ENCODE results near the gene ZNF615. TPM values are rescaled to one million over a fixed set of nuclear protein-coding genes. Genes with fewer than 3 reads are reported as not detected.

Gene ZNF615
- total RNA-seq, 1 experiment from 2014 or later = 1.6 TPM

DNA sequence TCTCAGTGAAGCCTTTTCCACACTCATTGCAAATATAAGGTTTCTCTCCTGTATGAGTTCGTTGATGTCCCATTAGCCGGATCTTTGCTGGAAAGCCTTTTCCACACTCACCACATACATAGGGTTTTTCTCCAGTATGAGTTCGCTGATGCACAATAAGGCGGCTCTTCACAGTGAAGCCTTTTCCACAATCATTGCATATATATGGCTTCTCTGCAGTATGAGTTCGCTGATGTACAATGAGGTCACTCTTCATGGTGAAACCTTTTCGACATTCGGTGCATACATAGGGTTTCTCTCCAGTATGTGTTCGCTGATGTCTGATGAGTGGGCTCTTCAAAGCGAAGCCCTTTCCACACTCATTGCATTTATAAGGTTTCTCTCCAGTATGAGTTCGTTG lies 14.6 kb downstream of the ZNF615 start:
- Histone ChIP-seq H3K4me2 (ENCODE audit: low read length) (no peak overlapping the region), H3K9me3 (ENCODE audit: control insufficient read depth in 1 of 2, insufficient read depth in 1 of 2, low read depth in 1 of 2, low read length in 2 of 2) (peaks cover 35 to 41% of the 10 kb centered on the region in 2 experiments; a peak in 3 of 4 replicates), H2AFZ (ENCODE audit: low read depth, low read length, poor library complexity, severe bottlenecking) (no peak overlapping the region), H3K36me3 (ENCODE audit: control insufficient read depth in 1 of 2, insufficient read depth in 2 of 2, low read length in 2 of 2) (no peaks in the 10 kb centered on the region), H3K9ac (ENCODE audit: low read length) (no peak overlapping the region), H3K79me2 (ENCODE audit: insufficient read depth, low read length) (no peaks in the 10 kb centered on the region), H4K20me1 (ENCODE audit: insufficient read depth) (no peaks in the 10 kb centered on the region), H3K9me2 (ENCODE audit: insufficient read depth) (no peaks in the 10 kb centered on the region), H3K4me3 (replicated peaks in 1 of 2; ENCODE audit: low read depth in 1 of 2, low read length in 2 of 2) (no peak overlapping the region), H3K27ac (ENCODE audit: low read depth, low read length) (no peak overlapping the region), H3K27me3 (ENCODE audit: insufficient read depth, low read length) (no peaks in the 10 kb centered on the region), H3K4me1 (ENCODE audit: control insufficient read depth in 1 of 2, insufficient read depth in 2 of 2, low read length in 2 of 2) (no peaks in the 10 kb centered on the region)
- RAD21 ChIA-PET (ENCODE audit: low non-redundant PET in 1 of 2, low total read pairs in 2 of 2, uncharacterized antibody in 2 of 2, unreplicated experiment in 2 of 2) = no interaction called here
- intact Hi-C loops (cut with micrococcal nuclease) = no loop called here
- POLR2A ChIA-PET = no interaction called here
- no peak for DNase-seq (ENCODE audit: low read depth, low spot score)
- CTCF ChIA-PET = no interaction called here
- no peak for ATAC-seq
- TF ChIP-seq SIN3A (IDR thresholded peaks at IDR 0.05; ENCODE audit: low read depth) (no peak), CBX3 (IDR thresholded peaks at IDR 0.05; ENCODE audit: low read depth) (no peak), ZFX (IDR thresholded peaks at IDR 0.05) (no peak), ZNF274 (IDR thresholded peaks at IDR 0.05; ENCODE audit: low read depth, low read length) (no peak), POLR2A (IDR thresholded peaks at IDR 0.05; ENCODE audit: borderline replicate concordance, extremely low read depth, insufficient read depth, insufficient read length) (no peak), EGR1 (IDR thresholded peaks at IDR 0.05; ENCODE audit: low read depth) (no peak), YY1 (IDR thresholded peaks at IDR 0.05; ENCODE audit: extremely low read depth, insufficient replicate concordance, low read depth, low read length) (no peak), ELF1 (IDR thresholded peaks at IDR 0.05; ENCODE audit: borderline replicate concordance, low read depth) (no peak), MAX (IDR thresholded peaks at IDR 0.05) (no peak), SP1 (IDR thresholded peaks at IDR 0.05; ENCODE audit: low read depth) (no peak), EZH2 (IDR thresholded peaks at IDR 0.05) (no peak), CEBPB (IDR thresholded peaks at IDR 0.05; ENCODE audit: low read depth) (no peak), POLR2AphosphoS5 (IDR thresholded peaks at IDR 0.05; ENCODE audit: low read depth, low read length) (no peak), REST (IDR thresholded peaks at IDR 0.05; ENCODE audit: low read depth) (no peak), RAD21 (IDR thresholded peaks at IDR 0.05; ENCODE audit: low read depth) (no peak), SRF (IDR thresholded peaks at IDR 0.05; ENCODE audit: low read depth) (no peak), EZH2phosphoT487 (IDR thresholded peaks at IDR 0.05; ENCODE audit: borderline replicate concordance) (no peak), JUND (IDR thresholded peaks at IDR 0.05) (no peak)
- TF ChIP-seq, protein P1, sequence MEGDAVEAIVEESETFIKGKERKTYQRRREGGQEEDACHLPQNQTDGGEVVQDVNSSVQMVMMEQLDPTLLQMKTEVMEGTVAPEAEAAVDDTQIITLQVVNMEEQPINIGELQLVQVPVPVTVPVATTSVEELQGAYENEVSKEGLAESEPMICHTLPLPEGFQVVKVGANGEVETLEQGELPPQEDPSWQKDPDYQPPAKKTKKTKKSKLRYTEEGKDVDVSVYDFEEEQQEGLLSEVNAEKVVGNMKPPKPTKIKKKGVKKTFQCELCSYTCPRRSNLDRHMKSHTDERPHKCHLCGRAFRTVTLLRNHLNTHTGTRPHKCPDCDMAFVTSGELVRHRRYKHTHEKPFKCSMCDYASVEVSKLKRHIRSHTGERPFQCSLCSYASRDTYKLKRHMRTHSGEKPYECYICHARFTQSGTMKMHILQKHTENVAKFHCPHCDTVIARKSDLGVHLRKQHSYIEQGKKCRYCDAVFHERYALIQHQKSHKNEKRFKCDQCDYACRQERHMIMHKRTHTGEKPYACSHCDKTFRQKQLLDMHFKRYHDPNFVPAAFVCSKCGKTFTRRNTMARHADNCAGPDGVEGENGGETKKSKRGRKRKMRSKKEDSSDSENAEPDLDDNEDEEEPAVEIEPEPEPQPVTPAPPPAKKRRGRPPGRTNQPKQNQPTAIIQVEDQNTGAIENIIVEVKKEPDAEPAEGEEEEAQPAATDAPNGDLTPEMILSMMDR (IDR thresholded peaks at IDR 0.05 in 2 of 3, conservative IDR thresholded peaks at IDR 0.05 in 1 of 3; ENCODE audit: borderline replicate concordance in 1 of 3, insufficient read depth in 1 of 3, low read depth in 2 of 3, low read length in 2 of 3) = no peak
- no TSS peak for BruUV-seq (replicated peaks)

All from HCT116 (cell line).